Uterus (tissue), 2 donors: ENCODE results near the gene C1orf74.

Experiments
- CTCF ChIP-seq, 4 experiments: fragments of 200-600 bp in 2 of 4; fragments of 450-650 bp in 2 of 4; sonication (generic) in 2 of 4; IDR thresholded peaks; one replicate each; pipeline ENCODE4 v1.5.1; 2016 to 2019; ENCODE audit warnings: antibody characterized with exemption in 4 of 4, mild to moderate bottlenecking in 2 of 4, moderate library complexity in 1 of 4
- POLR2A ChIP-seq, 2 donors: fragments of 450-650 bp; IDR thresholded peaks; one replicate each; pipeline ENCODE4 v1.6.1; 2016; ENCODE audit warnings: antibody characterized with exemption in 2 of 2, mild to moderate bottlenecking in 1 of 2, moderate library complexity in 1 of 2

GRCh38 chr1:209761011-209761635, 23.2 kb downstream of the C1orf74 start:
- TF ChIP-seq POLR2A (IDR thresholded peaks at IDR 0.05) (no peak), CTCF (IDR thresholded peaks at IDR 0.05) (no peak)
